ENCODE data around the gene UBASH3A. TPM values are rescaled to one million over a fixed set of nuclear protein-coding genes. Genes with fewer than 3 reads are reported as not detected.

The UBASH3A gene
- total RNA-seq, 2 experiments from 2014 or later = not detected

DNA sequence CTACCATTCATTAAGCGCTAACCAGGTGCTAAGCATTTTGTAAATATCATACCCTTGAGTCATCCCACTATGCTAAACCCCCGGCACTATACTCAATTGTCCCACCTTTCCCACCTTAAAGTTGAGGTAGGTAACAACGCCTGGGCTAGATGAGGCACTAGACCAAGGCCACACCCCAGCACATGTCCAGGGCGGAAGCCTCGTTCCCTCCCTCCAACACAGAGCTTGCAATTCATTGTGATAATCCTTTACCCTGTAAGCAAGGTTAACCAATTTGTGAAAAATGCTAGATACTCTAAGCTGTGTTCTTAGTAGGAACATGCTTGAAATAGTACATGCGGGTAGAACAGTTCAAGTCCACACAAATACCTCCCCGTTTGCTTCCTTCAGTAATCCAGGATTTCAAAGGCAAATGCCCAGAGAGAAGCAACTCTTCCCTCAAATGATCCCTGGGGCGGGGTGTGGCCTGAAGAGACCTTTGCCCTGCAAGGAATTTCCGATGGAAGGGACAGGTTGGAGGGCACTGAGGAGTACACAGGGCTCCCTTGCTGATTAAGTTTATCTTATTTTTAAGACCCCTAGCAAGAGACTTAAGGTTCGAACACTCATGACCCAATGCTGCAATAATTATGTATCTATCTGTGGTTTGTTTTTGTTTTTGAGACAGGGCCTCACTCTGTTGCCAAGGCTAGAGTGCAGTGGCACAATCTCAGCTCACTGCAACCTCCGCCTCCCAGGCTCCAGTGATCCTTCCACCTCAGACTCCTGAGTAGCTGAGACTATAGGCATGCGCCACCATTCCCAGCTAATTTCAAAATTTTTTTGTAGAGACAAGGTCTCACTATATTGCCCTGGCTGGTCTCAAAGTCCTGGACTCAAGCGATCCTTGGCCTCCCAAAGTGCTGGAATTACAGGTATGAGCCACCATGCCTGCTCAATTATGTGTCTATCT, 89.7 kb downstream of the UBASH3A start:
- CTCF ChIA-PET (ENCODE audit: unreplicated experiment) = no interaction called here
- H3K4me2 ChIP-seq (ENCODE audit: low read length) = no peak overlapping the region
- H2AFZ ChIP-seq (ENCODE audit: low read length) = no peak overlapping the region
- H3K79me2 ChIP-seq (ENCODE audit: insufficient read depth, low read depth, low read length) = no peaks in the 10 kb centered on the region
- POLR2A ChIA-PET = interaction anchor here (1.0 kb wide), 1 partner anchor 8 kb away, joined by 3 read pairs; no protein-coding TSS in a partner anchor
- no peak for DNase-seq (ENCODE audit: low spot score)
- H3K4me1 ChIP-seq (ENCODE audit: insufficient read depth, low read length, poor library complexity, severe bottlenecking) = peaks cover 22% of the 10 kb centered on the region
- intact Hi-C loops (cut with micrococcal nuclease; ENCODE audit: unreplicated experiment) = no loop called here
- H3K27ac ChIP-seq (ENCODE audit: low read depth, low read length, poor library complexity, severe bottlenecking) = no peak overlapping the region
- no peaks in the 10 kb centered on the region for H4K20me1 ChIP-seq (ENCODE audit: insufficient read depth, low read length)
- TF ChIP-seq CTCF (conservative IDR thresholded peaks at IDR 0.05; ENCODE audit: low read length) (no peak), EZH2phosphoT487 (IDR thresholded peaks at IDR 0.05; ENCODE audit: borderline replicate concordance, low read depth, low read length) (no peak)
- no TSS peak for BruUV-seq (replicated peaks)
- H3K4me3 ChIP-seq (ENCODE audit: low read depth, low read length, poor library complexity, severe bottlenecking) = no peak overlapping the region
- H3K9me2 ChIP-seq (ENCODE audit: insufficient read depth, low read length) = no peaks in the 10 kb centered on the region
- H3K36me3 ChIP-seq (ENCODE audit: insufficient read depth, low read length) = no peaks in the 10 kb centered on the region; the same call in 1 of the 2 replicates
- H3K9me3 ChIP-seq (ENCODE audit: low read length) = no peaks in the 10 kb centered on the region

DNA sequence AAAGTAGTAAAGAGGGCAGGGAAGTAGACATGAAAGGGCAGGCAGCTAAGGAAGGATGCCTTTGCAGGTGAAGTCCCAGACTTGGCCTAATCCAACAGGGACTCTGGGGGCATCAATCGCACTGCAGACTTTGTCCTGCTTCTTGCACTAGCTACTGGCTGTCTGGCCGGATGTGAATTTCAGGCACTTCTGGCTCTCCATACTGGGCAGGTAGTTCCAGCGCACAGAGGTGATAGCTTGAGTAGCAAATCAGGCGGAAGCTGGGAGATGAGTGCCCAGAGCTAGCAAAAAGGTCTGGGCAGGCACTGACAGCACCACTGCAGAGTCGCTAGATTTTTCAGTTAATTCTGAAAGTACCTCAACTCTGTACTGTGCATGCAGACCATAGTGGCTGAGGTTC, 91.3 kb downstream of the UBASH3A start:
- no peak overlapping the region for H3K27ac ChIP-seq (ENCODE audit: low read depth, low read length, poor library complexity, severe bottlenecking)
- intact Hi-C loops (cut with micrococcal nuclease; ENCODE audit: unreplicated experiment) = no loop called here
- TF ChIP-seq EZH2phosphoT487 (IDR thresholded peaks at IDR 0.05; ENCODE audit: borderline replicate concordance, low read depth, low read length) (no peak), CTCF (conservative IDR thresholded peaks at IDR 0.05; ENCODE audit: low read length) (no peak)
- no peak overlapping the region for H2AFZ ChIP-seq (ENCODE audit: low read length)
- H3K9me2 ChIP-seq (ENCODE audit: insufficient read depth, low read length) = no peaks in the 10 kb centered on the region
- H3K4me1 ChIP-seq (ENCODE audit: insufficient read depth, low read length, poor library complexity, severe bottlenecking) = peaks cover 22% of the 10 kb centered on the region
- POLR2A ChIA-PET = no interaction called here
- no peaks in the 10 kb centered on the region for H4K20me1 ChIP-seq (ENCODE audit: insufficient read depth, low read length)
- peak overlapping the region; percentile 88 for H3K4me2 ChIP-seq (ENCODE audit: low read length)
- H3K9me3 ChIP-seq (ENCODE audit: low read length) = no peaks in the 10 kb centered on the region
- peak overlapping the region; percentile 75 for H3K4me3 ChIP-seq (ENCODE audit: low read depth, low read length, poor library complexity, severe bottlenecking)
- DNase-seq (ENCODE audit: low spot score) = no peak
- CTCF ChIA-PET (ENCODE audit: unreplicated experiment) = no interaction called here
- BruUV-seq (replicated peaks) = no TSS peak
- no peaks in the 10 kb centered on the region for H3K36me3 ChIP-seq (ENCODE audit: insufficient read depth, low read length)
- no peaks in the 10 kb centered on the region for H3K79me2 ChIP-seq (ENCODE audit: insufficient read depth, low read depth, low read length)

DNA sequence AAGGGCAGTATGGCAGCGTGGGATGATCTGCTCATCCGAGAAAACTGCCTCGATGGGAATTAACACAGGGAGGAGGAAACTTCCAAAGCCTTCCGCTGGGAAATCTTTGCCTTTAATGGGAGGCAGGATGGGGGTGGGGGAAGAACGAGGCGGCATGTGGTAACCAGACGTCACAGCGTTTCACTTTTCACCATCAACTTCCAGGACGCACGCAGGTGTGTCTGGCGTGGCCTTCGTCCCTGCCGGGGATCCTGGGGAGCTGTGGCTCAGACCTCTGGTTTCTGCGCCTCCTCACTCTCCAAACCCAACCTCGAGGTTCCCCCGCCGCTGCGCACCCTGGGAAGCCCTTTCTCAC, 92.0 kb downstream of the UBASH3A start:
- intact Hi-C loops (cut with micrococcal nuclease; ENCODE audit: unreplicated experiment) = loop anchor here (1.0 to 2.0 kb wide), 2 partner anchors 35 to 40 kb away; no protein-coding TSS in a partner anchor
- no peak for DNase-seq (ENCODE audit: low spot score)
- Histone ChIP-seq H3K4me3 (ENCODE audit: low read depth, low read length, poor library complexity, severe bottlenecking) (peak overlapping the region; percentile 75), H3K4me1 (ENCODE audit: insufficient read depth, low read length, poor library complexity, severe bottlenecking) (peaks cover 19% of the 10 kb centered on the region), H3K27ac (ENCODE audit: low read depth, low read length, poor library complexity, severe bottlenecking) (no peak overlapping the region), H3K4me2 (ENCODE audit: low read length) (peak overlapping the region; percentile 88), H2AFZ (ENCODE audit: low read length) (peak overlapping the region; percentile 29; the same call in 1 of the 2 replicates), H3K9me2 (ENCODE audit: insufficient read depth, low read length) (no peaks in the 10 kb centered on the region), H4K20me1 (ENCODE audit: insufficient read depth, low read length) (no peaks in the 10 kb centered on the region), H3K36me3 (ENCODE audit: insufficient read depth, low read length) (no peaks in the 10 kb centered on the region), H3K9me3 (ENCODE audit: low read length) (no peaks in the 10 kb centered on the region), H3K79me2 (ENCODE audit: insufficient read depth, low read depth, low read length) (no peaks in the 10 kb centered on the region)
- ChIA-PET CTCF (ENCODE audit: unreplicated experiment) (no interaction called here), POLR2A (no interaction called here)
- no TSS peak for BruUV-seq (replicated peaks)
- no peak for TF ChIP-seq CTCF (conservative IDR thresholded peaks at IDR 0.05; ENCODE audit: low read length)
- TF ChIP-seq EZH2phosphoT487 (IDR thresholded peaks at IDR 0.05; ENCODE audit: borderline replicate concordance, low read depth, low read length) = no peak
